Central memory CD4-positive, alpha-beta T cell (primary cell): Measurements from ENCODE around the gene KRT28.
"Not testable (repeated sequence)": the region's sequence is repeated elsewhere in the genome, so short reads cannot be mapped to it uniquely, and the experiment has no call there.

Experiments used
- DNase-seq: peaks from one replicate; pipeline ENCODE4 v3.0.0; 2022

The KRT28 gene

DNA sequence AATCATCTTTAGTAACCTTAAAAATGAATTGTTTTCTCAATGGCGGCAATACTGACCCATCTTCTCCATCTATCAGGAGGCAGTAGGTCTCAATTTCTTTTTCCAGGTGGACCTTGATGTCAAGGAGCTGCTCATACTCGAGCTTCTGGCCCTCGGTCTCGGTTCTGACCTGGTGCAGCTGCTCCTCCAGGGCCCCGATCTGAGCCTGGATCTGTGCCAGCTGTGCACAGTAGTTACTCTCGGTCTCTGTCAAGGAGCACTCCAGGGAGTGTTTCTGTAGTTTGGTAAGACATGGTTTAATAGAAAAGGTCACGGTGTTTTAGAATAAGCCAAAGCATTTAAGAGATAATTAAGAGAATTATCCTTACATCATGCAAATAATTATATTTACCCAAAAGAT lies 22.3 kb downstream of the KRT28 start:
- DNase-seq, result no peak

DNA sequence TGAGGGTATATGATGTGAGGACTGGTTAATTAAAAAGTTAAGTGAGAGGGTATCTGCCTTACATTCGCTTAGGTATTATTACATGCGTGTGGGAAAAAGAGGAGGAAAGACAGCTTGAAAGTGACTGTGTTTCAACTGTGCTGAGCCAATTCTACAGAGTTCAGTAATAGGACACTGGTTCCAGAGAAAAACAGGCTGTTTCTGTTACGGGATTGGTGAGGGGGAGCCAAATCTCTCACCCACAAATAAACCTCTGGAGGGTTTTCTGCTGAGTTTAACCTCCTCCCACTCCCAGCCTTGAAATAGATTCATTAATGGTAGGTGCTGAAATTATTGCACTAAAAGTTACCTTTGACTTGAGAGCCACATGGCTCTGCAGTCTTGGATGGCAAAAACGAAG lies 23.8 kb downstream of the KRT28 start:
- DNase-seq, result no peak

DNA sequence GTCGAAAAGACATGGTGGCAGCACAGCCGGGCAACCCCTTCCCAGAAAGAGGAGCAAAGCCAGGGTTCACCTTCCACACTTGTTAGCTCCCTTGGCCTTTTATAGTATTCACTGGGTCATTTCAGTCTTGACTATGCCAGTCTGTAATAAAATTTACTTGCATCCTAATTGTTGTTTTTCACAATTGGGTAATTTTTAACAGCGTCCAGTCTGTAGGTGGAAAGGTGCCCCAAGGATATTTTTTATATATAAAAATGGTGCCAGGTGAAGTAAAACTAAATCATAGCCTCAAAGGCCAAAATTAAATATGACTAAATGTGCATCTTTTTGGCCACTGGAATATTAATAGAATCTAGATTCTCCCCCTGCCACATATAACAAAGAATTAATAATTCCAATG lies 27.7 kb downstream of the KRT28 start, which contains the start of gene KRT26:
Gene KRT26, minus strand, starts transcription at position 101 of the 400 bp plus-strand sequence. Its CDS starts 88 bp downstream, at position 13.
- DNase-seq, result no peak

DNA sequence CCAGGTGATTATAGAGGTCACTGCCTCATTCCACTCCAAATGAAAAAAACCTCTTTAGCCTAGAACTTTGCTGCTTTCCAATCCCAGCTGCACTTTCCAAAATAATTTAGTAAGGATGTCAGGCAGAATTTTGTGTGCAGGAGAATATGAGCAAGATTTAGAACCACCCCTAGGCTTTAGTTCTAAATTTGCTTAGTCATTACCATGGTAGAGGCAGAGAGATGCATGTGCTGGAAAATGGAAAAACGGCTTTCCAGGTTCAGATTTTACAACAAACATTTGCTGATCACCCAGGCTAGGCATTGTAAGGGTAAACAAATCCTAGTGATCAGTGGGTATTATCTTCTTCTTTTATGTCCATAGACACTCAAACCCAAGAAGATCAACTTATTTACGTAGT lies 34.1 kb downstream of the KRT28 start:
- no peak for DNase-seq

DNA sequence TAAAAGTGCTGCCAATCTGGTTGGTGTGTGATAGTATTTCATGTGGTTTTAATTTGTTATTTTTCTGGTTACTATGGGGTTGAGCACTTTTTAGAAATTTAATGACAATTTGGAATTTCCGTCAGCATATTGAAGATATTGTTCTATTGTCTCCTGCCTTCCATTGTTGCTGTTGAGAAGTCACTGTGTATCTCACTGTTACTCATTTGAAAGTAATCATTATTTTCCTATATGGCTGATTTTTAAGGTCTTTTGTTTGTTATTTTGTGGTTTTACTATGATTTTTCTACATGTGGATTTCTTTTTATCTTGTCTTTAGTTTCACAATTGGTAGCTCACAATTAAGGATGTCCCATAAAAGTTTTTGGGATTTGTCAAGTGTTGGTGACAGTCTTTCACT lies 36.0 kb downstream of the KRT28 start:
- DNase-seq, result no peak

DNA sequence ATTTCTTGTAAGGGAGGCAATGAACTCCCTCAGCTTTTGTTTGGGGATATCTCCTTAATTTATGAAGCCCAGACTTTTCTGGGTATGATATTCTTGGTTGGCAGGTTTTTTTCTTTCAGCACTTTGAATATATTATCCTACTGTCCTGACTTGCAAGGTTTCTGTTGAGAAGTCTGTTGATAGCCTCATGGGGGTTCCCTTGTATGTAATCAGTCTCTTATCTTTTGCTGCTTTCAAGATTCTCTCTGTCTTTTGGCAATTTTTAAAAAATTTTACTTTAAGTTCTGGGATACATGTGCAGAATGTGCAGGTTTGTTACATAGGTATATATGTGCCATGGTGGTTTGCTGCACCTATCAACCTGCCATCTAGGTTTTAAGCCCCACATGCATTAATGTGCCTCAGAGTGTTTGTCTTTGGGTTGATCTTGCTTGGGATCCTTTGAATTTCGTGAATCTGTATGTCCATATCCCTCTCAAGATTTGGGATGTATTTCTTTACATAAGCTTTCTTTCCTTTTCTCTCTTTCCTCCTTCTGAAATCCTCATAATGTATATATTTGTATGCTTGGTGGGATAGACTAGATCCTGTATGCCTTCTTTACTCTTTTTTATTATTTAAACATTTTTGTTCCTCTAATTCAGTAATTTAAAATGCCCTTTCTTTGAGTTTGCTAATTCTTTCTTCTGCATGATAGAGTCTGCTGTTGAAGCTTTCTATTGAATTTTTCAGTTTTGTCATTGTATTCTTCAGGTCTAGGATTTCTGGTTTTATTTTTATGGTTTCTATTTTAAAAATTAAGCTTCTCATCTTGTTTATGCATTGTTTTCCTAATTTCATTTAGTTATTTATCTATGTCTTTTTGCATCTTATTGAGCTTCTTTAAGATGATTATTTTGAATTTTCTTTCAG lies 39.4 kb downstream of the KRT28 start:
- DNase-seq, result no peak

DNA sequence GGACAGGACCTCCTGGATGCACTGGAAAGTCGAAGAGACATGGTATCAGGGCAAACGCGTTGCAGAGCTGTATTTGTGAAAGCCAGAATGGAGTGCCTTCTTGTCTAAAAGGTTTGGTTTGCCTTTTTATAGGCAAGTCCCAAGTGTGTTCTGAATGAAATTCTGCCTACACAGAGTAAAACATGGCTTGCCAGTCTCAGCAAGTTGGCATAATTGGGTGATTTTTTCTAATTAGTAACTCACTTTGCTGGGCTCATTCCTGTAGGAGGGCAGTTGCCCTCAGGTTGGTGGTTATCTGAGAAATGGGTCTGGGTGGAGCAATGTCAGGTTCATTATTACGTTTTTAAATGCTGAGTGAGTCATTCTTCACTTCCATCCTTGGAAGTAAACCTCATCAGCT lies 44.5 kb downstream of the KRT28 start, which contains the start of gene KRT25:
Gene KRT25, minus strand, starts transcription at position 101 of the 400 bp plus-strand sequence. Its CDS starts 60 bp downstream, at position 41.
- DNase-seq, result no peak

DNA sequence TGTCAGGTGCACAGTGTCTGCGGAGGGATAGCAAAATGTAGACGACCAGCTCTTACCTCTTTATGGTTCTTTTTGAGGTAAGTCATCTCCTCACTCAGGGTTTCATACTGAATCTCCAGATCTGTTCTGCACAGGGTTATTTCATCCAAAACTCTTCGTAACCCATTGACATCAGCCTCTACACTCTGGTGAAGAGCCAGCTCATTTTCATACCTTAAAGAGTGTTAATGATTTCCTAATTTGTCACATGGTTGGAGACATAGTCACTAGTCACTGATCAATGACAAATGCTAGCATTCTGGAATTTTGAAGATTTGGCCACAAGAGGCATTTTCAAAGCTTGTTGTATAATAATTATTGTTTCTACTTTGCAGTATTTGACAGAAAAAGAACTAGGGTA lies 46.0 kb downstream of the KRT28 start:
- no peak for DNase-seq

DNA sequence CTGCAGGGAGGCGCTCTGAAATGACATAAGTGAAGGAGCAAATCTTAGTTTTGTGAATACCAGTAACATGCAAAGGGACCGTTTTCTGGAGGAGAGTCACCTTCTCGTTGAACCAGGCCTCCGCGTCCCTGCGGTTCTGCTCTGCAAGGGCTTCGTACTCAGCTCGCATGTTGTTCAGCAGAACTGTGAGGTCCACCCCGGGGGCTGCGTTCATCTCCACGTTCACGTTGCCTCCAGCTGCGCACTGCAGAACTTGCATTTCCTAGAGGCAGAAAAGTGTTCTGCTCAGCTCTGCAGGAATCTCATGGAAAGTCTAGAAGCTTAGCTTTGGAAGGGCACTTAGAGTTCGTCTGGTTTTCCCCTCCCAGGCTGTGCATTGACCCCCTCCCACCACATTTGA lies 48.7 kb downstream of the KRT28 start:
- no peak for DNase-seq

DNA sequence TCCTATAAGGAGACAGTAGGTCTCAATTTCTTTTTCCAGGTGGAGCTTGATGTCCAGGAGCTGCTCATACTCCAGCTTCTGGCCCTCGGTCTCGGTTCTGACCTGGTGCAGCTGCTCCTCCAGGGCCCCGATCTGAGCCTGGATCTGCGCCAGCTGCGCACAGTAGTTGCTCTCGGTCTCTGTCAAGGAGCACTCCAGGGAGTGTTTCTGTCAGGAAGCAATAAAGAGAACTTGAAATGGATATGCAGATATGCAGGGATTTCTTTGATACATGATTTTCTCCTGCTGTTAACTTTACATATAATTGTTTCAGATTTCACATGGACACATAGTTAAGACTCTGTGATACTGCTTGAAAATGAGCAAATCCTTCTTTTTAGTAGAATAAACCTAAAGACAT lies 49.4 kb downstream of the KRT28 start:
- DNase-seq, result no peak

DNA sequence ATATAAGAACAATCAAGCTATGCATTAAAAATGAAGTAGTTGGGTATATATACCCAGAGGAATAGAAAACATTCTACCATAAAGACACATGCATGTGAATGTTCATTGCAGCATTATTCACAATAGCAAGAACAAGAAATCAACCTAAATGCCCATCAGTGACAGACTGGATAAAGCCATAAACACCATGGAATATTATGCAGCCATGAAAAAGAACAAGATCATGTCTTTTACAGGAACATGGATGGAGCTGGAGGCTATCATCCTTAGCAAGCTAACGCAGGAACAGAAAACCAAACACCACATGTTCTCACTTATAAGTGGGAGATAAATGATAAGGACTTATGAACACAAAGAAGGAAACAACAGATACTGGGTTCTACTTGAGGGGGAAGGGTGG lies 51.1 kb downstream of the KRT28 start:
- not testable (repeated sequence) for DNase-seq
